ENCODE results near the gene NEO1. TPM values are rescaled to one million over a fixed set of nuclear protein-coding genes. Genes with fewer than 3 reads are reported as not detected.

Gene NEO1
- total RNA-seq, 1 donor from 2014 or later = 37.8 TPM

- Histone ChIP-seq H3K27ac (no peak overlapping the region), H3K4me3 (no peak overlapping the region), H3K4me1 (no peaks in the 10 kb centered on the region), H3K9me3 (no peaks in the 10 kb centered on the region), H3K36me3 (no peaks in the 10 kb centered on the region), H3K27me3 (ENCODE audit: low read depth) (peaks cover under 1% of the 10 kb centered on the region)
- ATAC-seq (no peak), DNase-seq (no peak)
- intact Hi-C loops (cut with DNase I) = no loop called here
- no peak for TF ChIP-seq CTCF (IDR thresholded peaks at IDR 0.05)
These were observed 286.5 kb downstream of the NEO1 start for GRCh38 chr15:73338606-73339374.

DNA sequence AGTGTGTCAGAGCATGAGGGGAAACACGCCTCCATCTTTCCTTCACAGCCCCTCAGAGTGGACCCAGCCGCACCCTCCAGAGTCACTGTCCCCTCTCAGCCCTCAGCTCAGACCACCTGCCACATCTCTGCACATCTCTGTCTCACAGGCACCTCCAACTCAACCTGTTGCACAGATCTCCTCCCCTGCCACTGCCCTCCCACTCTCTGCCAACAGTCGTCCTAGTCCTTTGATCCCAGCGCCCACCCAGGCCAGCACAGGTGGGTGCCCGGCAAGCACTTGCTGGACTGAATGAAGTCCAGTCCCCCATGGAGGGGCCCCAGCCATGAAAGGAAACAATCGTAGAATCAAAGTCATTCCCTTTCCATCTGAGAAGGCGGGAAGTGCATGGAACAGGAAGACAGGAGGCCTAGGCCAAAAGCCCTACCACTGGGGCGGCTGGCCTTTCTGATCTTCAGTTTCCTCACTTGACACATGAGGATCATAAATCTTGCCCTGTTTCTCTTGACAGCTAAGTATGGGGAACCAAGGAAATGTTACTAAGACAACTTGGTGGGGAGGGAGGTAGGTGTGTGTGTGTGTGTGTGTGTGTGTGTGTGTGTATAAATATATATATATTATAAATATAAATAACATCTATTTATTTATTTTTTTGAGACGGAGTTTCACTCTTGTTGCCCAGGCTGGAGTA is 288.4 kb downstream of the NEO1 start:
- peaks cover 6% of the 10 kb centered on the region for H3K27me3 ChIP-seq (ENCODE audit: low read depth)
- DNase-seq (no peak), ATAC-seq (no peak)
- no peaks in the 10 kb centered on the region for H3K4me1 ChIP-seq
- no peaks in the 10 kb centered on the region for H3K9me3 ChIP-seq
- H3K27ac ChIP-seq = no peak overlapping the region
- TF ChIP-seq CTCF (IDR thresholded peaks at IDR 0.05) = no peak
- H3K36me3 ChIP-seq = no peaks in the 10 kb centered on the region
- no peak overlapping the region for H3K4me3 ChIP-seq
- intact Hi-C loops (cut with DNase I) = no loop called here

DNA sequence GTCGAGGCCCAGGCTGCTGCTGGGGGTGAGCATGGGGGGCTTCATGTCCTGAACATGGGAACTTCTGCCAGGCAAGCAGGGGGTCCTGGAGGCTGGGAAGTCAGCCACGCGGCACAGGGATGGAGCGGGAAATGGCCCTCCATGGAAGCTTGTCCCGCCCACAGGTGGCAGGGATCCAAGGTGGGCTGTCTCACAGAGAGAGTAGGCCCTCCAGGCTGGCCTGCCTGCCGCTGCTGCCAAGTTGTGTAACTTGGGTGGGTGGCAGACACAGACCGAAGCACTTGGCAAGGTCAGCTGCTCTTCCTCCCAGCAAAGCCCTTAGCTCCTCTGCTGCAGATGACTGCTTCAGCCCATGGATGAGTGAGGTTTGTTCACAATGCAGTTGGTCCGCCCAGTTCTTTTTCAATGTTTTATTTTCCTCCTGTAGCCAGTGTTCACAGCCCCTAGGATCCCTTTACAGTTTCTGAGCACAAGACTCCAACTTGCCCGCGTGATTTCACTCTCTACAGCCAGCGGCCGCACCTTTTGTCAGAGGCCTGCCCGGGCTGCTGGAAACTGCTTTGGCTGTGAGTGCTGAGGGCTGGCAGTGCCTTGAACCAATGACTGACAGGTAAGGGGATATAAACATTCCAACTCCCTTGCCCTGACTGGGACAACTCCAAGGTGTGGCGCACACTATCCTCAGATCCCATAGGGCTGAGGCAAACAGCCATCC is 289.8 kb downstream of the NEO1 start:
- no peak for TF ChIP-seq CTCF (IDR thresholded peaks at IDR 0.05)
- Histone ChIP-seq H3K4me3 (no peak overlapping the region), H3K36me3 (no peaks in the 10 kb centered on the region), H3K27ac (no peak overlapping the region), H3K9me3 (no peaks in the 10 kb centered on the region), H3K27me3 (ENCODE audit: low read depth) (peaks cover 6% of the 10 kb centered on the region), H3K4me1 (no peaks in the 10 kb centered on the region)
- no peak for DNase-seq
- no peak for ATAC-seq
- intact Hi-C loops (cut with DNase I) = no loop called here

DNA sequence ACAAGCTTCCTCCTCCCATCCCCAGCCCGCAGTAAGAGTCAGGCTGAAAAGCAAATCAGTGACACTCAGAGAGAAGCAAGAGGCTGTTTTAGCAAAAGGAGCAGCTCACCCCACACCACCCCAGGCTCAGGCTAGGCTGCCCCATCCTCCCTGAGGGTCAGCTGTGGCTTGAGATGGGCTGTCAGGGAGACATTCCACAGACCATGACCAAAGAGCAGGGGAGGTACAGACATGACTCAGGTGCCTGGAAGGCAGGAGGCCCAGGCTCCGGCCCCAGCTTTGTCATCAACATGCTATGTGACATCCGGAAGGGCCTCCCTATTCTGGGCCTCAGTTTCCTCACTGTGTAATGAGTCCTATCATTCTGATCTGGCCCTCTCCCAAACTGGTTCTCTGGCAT is 291.8 kb downstream of the NEO1 start:
- Histone ChIP-seq H3K4me1 (no peaks in the 10 kb centered on the region), H3K4me3 (no peak overlapping the region), H3K36me3 (no peaks in the 10 kb centered on the region), H3K9me3 (no peaks in the 10 kb centered on the region), H3K27ac (no peak overlapping the region), H3K27me3 (ENCODE audit: low read depth) (peaks cover 6% of the 10 kb centered on the region)
- intact Hi-C loops (cut with DNase I) = no loop called here
- ATAC-seq = no peak
- TF ChIP-seq CTCF (IDR thresholded peaks at IDR 0.05) = no peak
- no peak for DNase-seq

DNA sequence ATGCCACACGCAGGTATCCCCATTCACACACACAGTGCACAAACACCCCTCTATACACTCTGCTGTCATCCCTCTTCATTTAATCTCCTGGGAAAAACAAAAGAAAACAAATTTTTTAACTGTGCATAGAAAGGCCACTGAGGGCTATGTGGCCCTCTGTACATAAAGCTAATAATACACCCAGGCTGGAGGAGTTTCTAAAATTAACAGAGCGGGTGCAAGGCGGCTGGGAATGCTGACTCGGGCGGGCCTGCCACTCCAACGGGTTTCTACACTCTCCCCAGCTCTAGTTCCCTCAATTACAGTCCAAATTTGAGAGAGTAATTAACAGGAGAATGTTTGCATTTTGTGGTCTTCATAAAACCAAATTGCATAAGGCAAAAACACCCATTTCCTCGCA is 293.4 kb downstream of the NEO1 start:
- DNase-seq (no peak), ATAC-seq (no peak)
- Histone ChIP-seq H3K4me3 (no peak overlapping the region), H3K27me3 (ENCODE audit: low read depth) (peaks cover 6% of the 10 kb centered on the region), H3K36me3 (no peaks in the 10 kb centered on the region), H3K4me1 (no peaks in the 10 kb centered on the region), H3K27ac (no peak overlapping the region), H3K9me3 (no peaks in the 10 kb centered on the region)
- no peak for TF ChIP-seq CTCF (IDR thresholded peaks at IDR 0.05)
- intact Hi-C loops (cut with DNase I) = no loop called here

All from lower lobe of right lung (tissue), 2 donors.